ENCODE measurements around the gene PTPRA.

Gene PTPRA

GRCh38 chr20:2851086-2851485 is 22.2 kb upstream of the PTPRA start:
- no peak for DNase-seq (ENCODE audit: low read depth in 2 of 3, low spot score in 1 of 3)

GRCh38 chr20:2858591-2858990 is 14.7 kb upstream of the PTPRA start:
- no peak for DNase-seq (ENCODE audit: low read depth in 2 of 3, low spot score in 1 of 3)

- DNase-seq (ENCODE audit: low read depth in 2 of 3, low spot score in 1 of 3): no peak
These were observed 13.8 kb upstream of the PTPRA start for GRCh38 chr20:2859330-2860121.

- DNase-seq (ENCODE audit: low read depth in 2 of 3, low spot score in 1 of 3): no peak
These were observed 8.7 kb upstream of the PTPRA start for GRCh38 chr20:2864626-2865025.

GRCh38 chr20:2865101-2865500 is 8.2 kb upstream of the PTPRA start:
- no peak for DNase-seq (ENCODE audit: low read depth in 2 of 3, low spot score in 1 of 3)

- peak in 1 of 3 donors; percentile 45 for DNase-seq (ENCODE audit: low read depth in 2 of 3, low spot score in 1 of 3)
These were observed 7.7 kb upstream of the PTPRA start for GRCh38 chr20:2865630-2866029.

GRCh38 chr20:2866236-2866635 is 7.0 kb upstream of the PTPRA start:
- no peak for DNase-seq (ENCODE audit: low read depth in 2 of 3, low spot score in 1 of 3)

- no peak for DNase-seq (ENCODE audit: low read depth in 2 of 3, low spot score in 1 of 3)
These were observed 6.0 kb upstream of the PTPRA start for GRCh38 chr20:2867081-2867864.

GRCh38 chr20:2869381-2869780 is 3.9 kb upstream of the PTPRA start:
- DNase-seq (ENCODE audit: low read depth in 2 of 3, low spot score in 1 of 3): no peak

GRCh38 chr20:2871111-2871465 is 2.2 kb upstream of the PTPRA start:
- DNase-seq (ENCODE audit: low read depth in 2 of 3, low spot score in 1 of 3): no peak

- peak in 1 of 3 donors; percentile 23 for DNase-seq (ENCODE audit: low read depth in 2 of 3, low spot score in 1 of 3)
These were observed 1.4 kb upstream of the PTPRA start for GRCh38 chr20:2871661-2872458.

GRCh38 chr20:2872459-2873009 is 747 bp upstream of the PTPRA start:
- peak; percentile 64 to 75 (median 67) for DNase-seq (ENCODE audit: low read depth in 2 of 3, low spot score in 1 of 3)

- DNase-seq (ENCODE audit: low read depth in 2 of 3, low spot score in 1 of 3): peak in 2 of 3 donors; percentile 21 to 41
These were observed 413 bp downstream of the PTPRA start for GRCh38 chr20:2873747-2874041.

GRCh38 chr20:2874456-2874855 is 1.2 kb downstream of the PTPRA start:
- no peak for DNase-seq (ENCODE audit: low read depth in 2 of 3, low spot score in 1 of 3)

GRCh38 chr20:2875690-2876203 is 2.5 kb downstream of the PTPRA start:
- DNase-seq (ENCODE audit: low read depth in 2 of 3, low spot score in 1 of 3): no peak

GRCh38 chr20:2878515-2878914 is 5.2 kb downstream of the PTPRA start:
- DNase-seq (ENCODE audit: low read depth in 2 of 3, low spot score in 1 of 3): no peak

- no peak for DNase-seq (ENCODE audit: low read depth in 2 of 3, low spot score in 1 of 3)
These were observed 5.9 kb downstream of the PTPRA start for GRCh38 chr20:2879146-2879545.

GRCh38 chr20:2880650-2881049 is 7.4 kb downstream of the PTPRA start:
- DNase-seq (ENCODE audit: low read depth in 2 of 3, low spot score in 1 of 3): no peak

GRCh38 chr20:2883726-2884637 is 10.7 kb downstream of the PTPRA start:
- DNase-seq (ENCODE audit: low read depth in 2 of 3, low spot score in 1 of 3): no peak

- no peak for DNase-seq (ENCODE audit: low read depth in 2 of 3, low spot score in 1 of 3)
These were observed 14.4 kb downstream of the PTPRA start for GRCh38 chr20:2887715-2888114.

All from stimulated activated CD4-positive, alpha-beta T cell treated with anti-CD3 and anti-CD28 coated beads, Interleukin-12 subunit alpha, Interleukin-12 subunit beta, amount 100 ng/mL, for 48 hours (primary cell).